GM19351 (cell line): ENCODE measurements around the gene FSD2.
"Not testable (repeated sequence)": the region's sequence is repeated elsewhere in the genome, so short reads cannot be mapped to it uniquely, and the experiment has no call there.

ENCODE experiments used
- ATAC-seq: cut with Tn5 transposase; IDR thresholded peaks from one replicate; pipeline ENCODE4 v1.9.1; 2021; ENCODE audit warnings: mild to moderate bottlenecking, moderate library complexity; ENCODE audit not compliant: unreplicated experiment

The FSD2 gene

DNA sequence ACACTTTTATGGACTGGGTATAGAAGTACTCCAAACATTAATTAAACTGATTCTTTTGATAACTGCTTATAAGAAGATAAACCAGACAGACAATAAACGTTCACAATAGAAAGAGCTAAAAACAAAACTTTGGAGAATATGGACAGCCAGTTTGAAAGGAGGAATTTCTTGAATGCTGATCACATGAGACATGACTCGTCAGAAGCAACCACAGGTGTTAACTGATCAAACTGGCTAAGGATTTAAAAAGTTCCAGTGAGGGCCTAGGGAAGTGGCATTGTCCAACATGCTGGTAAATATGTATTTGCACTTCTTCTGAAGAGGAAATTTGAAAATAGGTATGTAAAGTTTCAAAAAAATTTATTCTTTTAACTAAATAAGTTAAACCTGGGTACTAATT is 66.8 kb downstream of the FSD2 start:
- ATAC-seq, result no peak

DNA sequence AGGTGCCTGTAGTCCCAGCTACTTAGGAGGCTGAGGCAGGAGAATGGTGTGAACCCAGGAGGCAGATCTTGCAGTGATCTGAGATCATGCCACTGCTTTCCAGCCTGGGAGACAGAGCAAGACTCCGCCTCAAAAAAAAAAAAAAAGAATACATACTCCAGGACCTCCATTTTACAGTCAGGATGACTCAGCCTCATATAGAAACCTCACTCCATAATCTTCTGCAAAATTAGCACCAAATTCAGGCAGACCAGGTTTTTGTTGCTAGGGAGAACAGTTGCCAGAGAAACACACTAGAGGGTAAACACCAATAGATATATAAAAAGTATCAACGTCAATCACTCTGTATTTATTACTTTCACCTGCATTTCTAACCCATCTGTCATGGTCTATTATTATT is 67.9 kb downstream of the FSD2 start:
- ATAC-seq, result no peak

DNA sequence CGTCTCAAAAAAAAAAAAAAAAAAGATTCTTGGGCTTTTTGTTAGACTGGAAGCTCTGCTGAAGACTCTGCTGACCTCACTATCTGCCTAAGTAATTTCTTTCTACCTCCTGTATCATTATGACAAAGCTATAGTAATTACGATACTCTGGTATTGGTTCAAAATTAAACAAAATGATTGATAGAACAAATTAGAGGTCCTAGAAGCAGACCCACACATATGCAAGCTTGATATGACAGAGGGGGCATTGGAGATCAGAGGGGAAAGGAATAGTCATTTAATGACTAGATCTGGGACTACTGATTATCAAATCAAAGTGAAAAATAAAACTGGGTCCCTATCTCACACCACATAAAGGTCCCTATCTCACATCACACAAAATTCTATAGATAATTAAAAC is 74.3 kb downstream of the FSD2 start:
- no peak for ATAC-seq

DNA sequence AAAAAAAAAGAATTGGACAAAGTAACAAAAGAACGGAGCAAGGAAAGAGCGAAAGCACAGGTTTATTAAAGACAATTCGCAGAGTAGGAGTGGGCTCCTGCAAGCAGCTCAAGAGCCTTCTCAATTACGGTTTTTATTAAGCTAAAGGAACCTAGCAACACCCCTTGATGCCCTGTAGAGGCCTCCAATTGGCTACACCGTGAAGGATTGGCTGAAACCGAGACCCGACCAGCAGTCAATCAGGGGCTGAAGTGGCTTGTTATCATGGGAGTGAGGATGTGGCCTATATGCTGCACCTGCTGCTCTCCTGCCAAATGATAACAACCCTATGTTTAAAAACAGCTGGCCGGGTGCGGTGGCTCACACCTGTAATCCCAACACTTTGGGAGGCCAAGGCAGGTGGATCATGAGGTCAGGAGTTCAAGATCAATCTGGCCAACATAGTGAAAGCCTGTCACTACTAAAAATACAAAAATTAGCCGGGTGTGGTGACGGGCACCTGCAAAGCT is 75.8 kb downstream of the FSD2 start:
- no peak for ATAC-seq

DNA sequence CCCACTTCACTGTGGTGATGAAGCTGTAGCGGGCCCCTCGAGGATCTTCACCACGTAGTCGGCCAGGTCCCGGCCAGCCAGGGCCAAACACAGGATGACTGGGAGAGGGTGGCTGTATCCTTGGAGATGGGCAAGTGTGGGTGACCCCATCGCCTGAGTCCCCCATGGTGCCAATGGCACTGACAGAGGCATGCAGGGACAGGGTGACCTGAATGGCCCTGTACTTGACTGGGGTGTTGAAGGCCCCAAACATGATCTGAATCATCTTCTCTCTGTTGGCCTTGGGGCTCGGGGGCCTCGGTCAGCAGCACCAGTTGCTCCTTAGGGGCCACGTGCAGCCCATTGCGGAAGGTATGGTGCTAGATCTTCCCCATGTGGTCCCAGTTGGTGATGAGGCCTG is 79.1 kb downstream of the FSD2 start:
- no peak for ATAC-seq

DNA sequence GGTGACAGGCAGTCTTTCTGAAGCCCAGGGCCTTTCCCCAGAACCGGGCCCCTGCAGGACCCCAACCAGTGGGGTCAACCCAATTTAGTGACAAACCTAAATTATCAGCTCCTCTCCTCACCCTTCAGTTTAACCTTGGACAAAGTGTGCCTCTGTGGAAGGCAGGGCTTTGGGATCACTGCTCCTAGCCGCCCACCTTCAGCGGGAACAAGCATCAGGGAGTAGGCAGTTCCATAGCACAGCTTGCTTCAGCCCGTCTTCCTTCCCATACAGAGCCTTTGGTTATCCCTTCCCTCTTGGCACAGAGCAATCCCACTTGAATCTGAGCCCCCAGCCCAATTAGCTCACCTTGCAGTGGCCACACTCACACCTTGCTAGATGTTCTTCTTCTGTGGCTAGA is 90.9 kb downstream of the FSD2 start:
- no peak for ATAC-seq

DNA sequence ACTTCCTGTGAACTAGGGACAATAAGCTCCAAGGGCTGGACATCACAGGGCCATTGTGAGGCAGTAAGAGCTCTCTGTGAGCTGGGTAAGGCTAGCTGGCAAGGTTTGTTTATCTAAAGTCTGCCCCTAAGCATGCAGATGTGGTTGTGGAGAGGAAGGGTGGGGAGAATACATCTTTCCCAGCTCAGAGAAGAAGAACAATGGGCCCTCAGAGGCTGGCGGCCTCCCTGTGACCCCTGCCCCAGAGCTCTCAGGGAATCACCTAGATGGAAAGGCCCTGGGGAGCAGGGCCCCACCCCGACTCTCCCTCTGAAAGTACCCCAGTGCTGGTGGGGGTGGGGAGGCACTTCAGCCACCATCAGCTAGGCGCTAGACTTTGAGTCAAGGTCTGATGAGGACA is 91.9 kb downstream of the FSD2 start:
- no peak for ATAC-seq

DNA sequence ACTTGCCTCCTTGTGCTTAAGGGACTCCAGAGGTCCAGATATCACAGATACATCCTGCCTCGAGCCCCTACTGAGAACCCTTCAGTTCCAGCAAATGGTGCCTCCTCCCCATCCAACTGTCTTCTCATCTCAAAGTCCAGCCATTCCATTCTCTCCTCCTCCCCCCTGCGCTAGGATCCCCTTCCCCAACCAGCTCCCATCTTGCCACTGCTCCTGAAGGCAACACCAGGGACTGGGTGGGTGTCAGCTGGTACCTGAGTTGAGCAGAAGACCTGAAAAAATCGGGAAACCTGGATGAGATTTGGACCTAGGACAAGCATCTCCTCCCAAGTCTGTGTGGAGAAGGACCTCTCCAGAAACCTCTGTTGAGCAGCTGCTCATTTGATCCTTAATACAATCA is 93.8 kb downstream of the FSD2 start:
- no peak for ATAC-seq

DNA sequence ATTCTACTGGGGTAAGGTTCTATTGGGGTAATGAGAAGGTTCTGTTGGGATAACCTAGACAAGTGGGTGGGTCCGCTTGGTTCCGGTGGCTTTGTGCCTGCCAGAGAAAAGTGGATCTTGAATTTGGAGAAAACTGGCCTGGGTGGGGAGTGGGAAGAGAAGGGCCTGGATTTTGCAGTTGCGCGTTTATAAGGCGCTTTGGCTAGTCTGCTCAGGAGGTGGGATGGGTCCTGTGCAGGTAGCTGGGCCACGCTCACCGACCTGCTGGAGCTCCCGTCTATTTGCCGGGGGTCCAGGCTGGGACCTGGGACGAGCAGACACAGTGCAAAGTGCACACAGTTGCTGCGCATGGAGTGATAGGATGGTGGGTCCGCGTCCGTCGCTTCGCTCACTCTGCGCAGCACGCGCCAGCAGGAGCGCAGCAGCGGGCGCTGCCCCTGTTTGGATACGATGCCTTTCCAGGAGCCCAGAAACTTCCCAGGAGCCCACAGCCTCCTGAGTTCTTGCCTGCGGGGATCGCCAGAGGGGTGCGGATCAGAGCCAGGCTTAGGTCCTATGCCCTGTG is 94.9 kb downstream of the FSD2 start:
- ATAC-seq, result no peak

DNA sequence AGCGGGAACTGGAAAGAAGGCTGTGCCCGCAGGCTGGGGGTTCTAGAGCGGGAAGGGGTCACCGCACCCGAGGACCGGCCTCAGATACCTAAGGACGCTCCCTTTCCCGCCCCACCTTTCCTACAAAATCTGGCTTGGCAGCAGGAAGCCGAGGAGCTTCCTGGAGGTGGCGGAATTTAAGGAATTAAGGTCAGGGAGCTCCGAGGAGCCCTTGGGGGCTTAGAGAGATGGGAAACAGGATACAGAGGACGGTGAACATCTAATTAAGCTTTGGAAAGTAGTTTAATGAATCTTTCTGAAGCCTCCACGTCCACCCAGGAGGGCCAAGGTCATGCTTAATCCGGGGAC is 95.7 kb downstream of the FSD2 start:
- ATAC-seq, result no peak

DNA sequence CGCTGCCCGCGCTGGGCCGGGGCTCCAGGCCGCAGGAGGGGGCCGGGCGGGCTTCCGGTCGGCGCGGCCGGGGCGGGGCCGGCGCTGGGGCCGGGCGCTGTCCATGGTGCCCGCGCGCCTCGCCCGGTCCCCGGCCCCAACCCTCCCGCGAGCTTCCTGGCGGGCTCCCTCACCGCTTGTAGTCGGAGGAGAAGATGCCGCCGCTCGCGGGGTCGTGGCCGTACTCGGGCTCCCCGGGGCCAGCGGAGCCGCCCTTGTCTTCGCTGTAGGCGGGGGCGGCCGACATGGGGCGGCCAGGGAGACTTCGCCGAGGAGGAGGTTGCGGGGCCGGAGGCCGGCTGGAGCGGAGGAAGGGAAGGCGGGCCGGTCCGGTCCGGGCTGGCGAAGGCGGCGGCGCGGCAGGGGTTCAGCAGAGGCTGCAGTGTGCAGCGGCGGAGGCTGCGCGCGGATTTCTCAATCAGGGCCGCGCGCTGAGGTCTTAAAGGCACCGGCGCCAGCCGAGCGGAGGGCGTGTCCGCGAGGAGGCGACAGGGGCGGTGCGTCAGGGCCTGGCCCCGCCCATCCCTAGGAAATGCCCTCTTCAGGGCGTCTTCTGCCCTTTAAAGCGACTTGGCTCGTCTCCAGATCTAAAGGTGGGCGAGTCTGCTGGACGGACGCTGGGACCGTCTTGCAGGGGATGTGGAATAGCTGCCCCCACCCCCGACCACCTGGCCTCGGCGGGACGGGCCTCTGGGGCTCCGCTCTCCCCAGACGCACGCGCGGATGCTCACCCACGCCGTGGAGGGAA is 96.3 kb downstream of the FSD2 start, which contains the start of gene AP3B2:
AP3B2 (minus strand) TSS at position 455 of the 787 bp plus-strand sequence; CDS start at position 286, 169 bp downstream.
- peak; percentile 96 for ATAC-seq

DNA sequence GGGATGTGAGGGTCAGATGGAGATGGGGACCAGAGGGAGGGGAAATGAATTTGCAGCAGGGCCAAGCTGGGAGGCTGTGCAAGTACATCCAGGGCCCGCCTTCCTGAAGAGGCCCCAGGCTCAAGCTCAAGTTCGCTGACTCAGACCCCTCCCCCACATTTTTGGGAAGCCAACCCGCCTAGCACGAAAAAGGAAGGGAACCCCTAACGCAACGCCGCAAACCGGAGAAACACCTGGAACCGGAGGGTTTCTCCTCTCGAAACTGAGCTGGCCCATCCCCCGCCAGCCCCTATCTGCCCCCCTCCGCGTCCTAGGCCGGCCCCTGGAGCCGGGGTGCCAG is 96.8 kb downstream of the FSD2 start:
- ATAC-seq, result no peak

DNA sequence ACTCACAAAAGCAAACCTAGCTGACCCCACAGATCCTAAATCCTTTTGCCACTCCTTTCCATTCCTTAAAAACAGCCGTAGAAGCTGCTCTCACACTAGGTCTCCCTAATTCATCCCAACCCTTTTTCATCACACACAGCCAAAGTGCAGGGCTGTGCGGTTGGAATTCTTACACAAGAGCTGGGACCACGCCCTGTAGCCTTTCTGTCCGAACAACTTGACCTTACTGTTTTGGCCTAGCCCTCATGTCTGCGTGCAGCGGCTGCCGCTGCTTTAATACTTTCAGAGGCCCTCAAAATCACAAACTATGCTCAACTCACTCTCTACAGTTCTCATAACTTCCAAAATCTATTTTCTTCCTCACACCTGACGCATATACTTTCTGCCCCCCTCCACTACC is 100.0 kb downstream of the FSD2 start:
- ATAC-seq, result not testable (repeated sequence)
